ENCODE results near the gene CDH20.

Gene CDH20

DNA sequence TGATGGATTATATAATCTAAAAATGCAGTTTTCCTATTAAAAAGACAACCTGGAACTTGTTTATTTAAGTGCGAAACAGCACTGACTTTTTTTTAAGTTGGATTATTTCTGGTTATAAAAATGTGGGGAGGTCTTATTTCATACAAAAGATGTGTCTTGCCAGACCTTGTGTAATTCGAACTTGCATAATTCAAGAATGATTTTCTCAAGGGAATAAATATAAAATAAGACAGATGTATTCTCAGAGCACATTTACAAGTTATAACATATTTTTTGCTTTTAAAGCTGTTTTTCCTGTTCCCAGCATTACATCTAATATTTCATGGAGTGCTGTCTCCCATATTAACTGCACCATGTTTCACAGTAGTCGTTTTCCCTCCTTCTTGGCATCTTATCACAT is 263.1 kb downstream of the CDH20 start:
- no peak overlapping the region for H3K9ac ChIP-seq (ENCODE audit: low read length)
- H3F3A ChIP-seq (ENCODE audit: insufficient read depth) = no peaks in the 10 kb centered on the region

DNA sequence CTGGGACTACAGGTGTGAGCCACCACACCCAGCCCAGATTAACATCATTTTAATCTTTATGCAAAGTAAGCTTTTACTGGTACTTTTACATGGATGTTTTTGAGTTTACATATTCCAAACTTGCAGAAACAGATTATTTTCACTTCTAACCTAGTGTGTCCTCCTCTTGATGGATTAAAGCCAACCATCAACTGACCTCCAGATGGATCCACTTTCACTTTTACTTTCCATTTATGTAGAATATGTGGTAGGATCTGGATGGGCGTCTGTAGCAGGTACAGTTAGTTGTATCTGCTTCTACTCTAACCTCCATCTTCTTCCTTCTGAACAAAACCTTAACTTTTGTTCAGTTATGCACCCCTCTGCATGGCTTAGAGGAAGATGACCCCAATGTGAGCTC is 264.1 kb downstream of the CDH20 start:
- H3K27ac ChIP-seq (ENCODE audit: low read depth, low read length) = no peak overlapping the region
- no peak overlapping the region for H3K4me3 ChIP-seq (ENCODE audit: insufficient read depth, low read length, poor library complexity, severe bottlenecking)
- no peak overlapping the region for H3K9ac ChIP-seq (ENCODE audit: low read length)
- H3F3A ChIP-seq (ENCODE audit: insufficient read depth) = no peaks in the 10 kb centered on the region
- no peaks in the 10 kb centered on the region for H4K20me1 ChIP-seq (ENCODE audit: low read depth, low read length)
- H3K9me3 ChIP-seq (ENCODE audit: insufficient read depth, low read length) = no peaks in the 10 kb centered on the region
- H3K9me2 ChIP-seq (replicated peaks; ENCODE audit: insufficient read depth, low read length) = no peaks in the 10 kb centered on the region
- no peaks in the 10 kb centered on the region for H3K27me3 ChIP-seq (ENCODE audit: low read length)
- no peak for TF ChIP-seq EZH2phosphoT487 (conservative IDR thresholded peaks at IDR 0.05; ENCODE audit: low read length)
- TF ChIP-seq, protein P1, sequence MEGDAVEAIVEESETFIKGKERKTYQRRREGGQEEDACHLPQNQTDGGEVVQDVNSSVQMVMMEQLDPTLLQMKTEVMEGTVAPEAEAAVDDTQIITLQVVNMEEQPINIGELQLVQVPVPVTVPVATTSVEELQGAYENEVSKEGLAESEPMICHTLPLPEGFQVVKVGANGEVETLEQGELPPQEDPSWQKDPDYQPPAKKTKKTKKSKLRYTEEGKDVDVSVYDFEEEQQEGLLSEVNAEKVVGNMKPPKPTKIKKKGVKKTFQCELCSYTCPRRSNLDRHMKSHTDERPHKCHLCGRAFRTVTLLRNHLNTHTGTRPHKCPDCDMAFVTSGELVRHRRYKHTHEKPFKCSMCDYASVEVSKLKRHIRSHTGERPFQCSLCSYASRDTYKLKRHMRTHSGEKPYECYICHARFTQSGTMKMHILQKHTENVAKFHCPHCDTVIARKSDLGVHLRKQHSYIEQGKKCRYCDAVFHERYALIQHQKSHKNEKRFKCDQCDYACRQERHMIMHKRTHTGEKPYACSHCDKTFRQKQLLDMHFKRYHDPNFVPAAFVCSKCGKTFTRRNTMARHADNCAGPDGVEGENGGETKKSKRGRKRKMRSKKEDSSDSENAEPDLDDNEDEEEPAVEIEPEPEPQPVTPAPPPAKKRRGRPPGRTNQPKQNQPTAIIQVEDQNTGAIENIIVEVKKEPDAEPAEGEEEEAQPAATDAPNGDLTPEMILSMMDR (IDR thresholded peaks at IDR 0.05; ENCODE audit: insufficient read depth, low read length, poor library complexity, severe bottlenecking) = no peak
- H2AFZ ChIP-seq (ENCODE audit: low read depth, low read length, severe bottlenecking) = no peak overlapping the region
- no peak overlapping the region for H3K4me2 ChIP-seq (ENCODE audit: low read depth, low read length, poor library complexity, severe bottlenecking)
- no peaks in the 10 kb centered on the region for H3K36me3 ChIP-seq (ENCODE audit: low read length)
- no peaks in the 10 kb centered on the region for H3K79me2 ChIP-seq (ENCODE audit: insufficient read depth, low read length)

More for the DNA sequence above, 263.1 kb downstream of the CDH20 start:
- H3K79me2 ChIP-seq (ENCODE audit: insufficient read depth, low read length) = no peaks in the 10 kb centered on the region
- H4K20me1 ChIP-seq (ENCODE audit: low read depth, low read length) = no peaks in the 10 kb centered on the region
- no peak overlapping the region for H3K27ac ChIP-seq (ENCODE audit: low read depth, low read length)
- no peaks in the 10 kb centered on the region for H3K9me3 ChIP-seq (ENCODE audit: insufficient read depth, low read length)
- no peak for TF ChIP-seq EZH2phosphoT487 (conservative IDR thresholded peaks at IDR 0.05; ENCODE audit: low read length)
- TF ChIP-seq, protein P1 (IDR thresholded peaks at IDR 0.05; ENCODE audit: insufficient read depth, low read length, poor library complexity, severe bottlenecking) = no peak
- no peaks in the 10 kb centered on the region for H3K9me2 ChIP-seq (replicated peaks; ENCODE audit: insufficient read depth, low read length)
- H3K4me3 ChIP-seq (ENCODE audit: insufficient read depth, low read length, poor library complexity, severe bottlenecking) = no peak overlapping the region
- H3K36me3 ChIP-seq (ENCODE audit: low read length) = no peaks in the 10 kb centered on the region
- H3K27me3 ChIP-seq (ENCODE audit: low read length) = no peaks in the 10 kb centered on the region
- H2AFZ ChIP-seq (ENCODE audit: low read depth, low read length, severe bottlenecking) = no peak overlapping the region
- no peak overlapping the region for H3K4me2 ChIP-seq (ENCODE audit: low read depth, low read length, poor library complexity, severe bottlenecking)

DNA sequence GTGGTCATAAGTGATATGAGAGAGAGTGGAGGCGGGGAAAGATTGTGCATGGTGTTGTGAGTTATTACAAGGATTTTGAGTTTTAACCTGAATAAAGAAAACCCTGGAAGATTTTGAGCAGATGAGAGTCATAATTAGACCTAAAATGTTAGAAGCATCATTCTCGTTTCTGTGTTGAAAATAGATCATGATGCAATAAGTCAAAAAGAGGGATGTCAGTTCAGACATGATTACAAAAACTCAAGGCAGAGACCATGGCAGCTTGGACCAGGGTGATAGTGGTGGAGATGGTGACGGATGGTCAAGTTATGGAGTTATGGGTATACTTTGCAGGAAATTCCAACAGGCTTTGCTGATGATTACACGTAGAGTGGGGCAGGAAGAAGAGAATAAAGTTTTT is 267.2 kb downstream of the CDH20 start:
- Histone ChIP-seq H3K36me3 (ENCODE audit: low read length) (no peaks in the 10 kb centered on the region), H3K9me3 (ENCODE audit: insufficient read depth, low read length) (no peaks in the 10 kb centered on the region), H3K4me3 (ENCODE audit: insufficient read depth, low read length, poor library complexity, severe bottlenecking) (no peak overlapping the region)

More for the DNA sequence above, 267.2 kb downstream of the CDH20 start:
- TF ChIP-seq, protein P1 (IDR thresholded peaks at IDR 0.05; ENCODE audit: insufficient read depth, low read length, poor library complexity, severe bottlenecking) = no peak
- no peak for TF ChIP-seq EZH2phosphoT487 (conservative IDR thresholded peaks at IDR 0.05; ENCODE audit: low read length)
- Histone ChIP-seq H3K27me3 (ENCODE audit: low read length) (no peaks in the 10 kb centered on the region), H2AFZ (ENCODE audit: low read depth, low read length, severe bottlenecking) (no peak overlapping the region), H4K20me1 (ENCODE audit: low read depth, low read length) (no peaks in the 10 kb centered on the region), H3F3A (ENCODE audit: insufficient read depth) (no peaks in the 10 kb centered on the region), H3K4me2 (ENCODE audit: low read depth, low read length, poor library complexity, severe bottlenecking) (no peak overlapping the region), H3K27ac (ENCODE audit: low read depth, low read length) (no peak overlapping the region), H3K79me2 (ENCODE audit: insufficient read depth, low read length) (no peaks in the 10 kb centered on the region), H3K9ac (ENCODE audit: low read length) (no peak overlapping the region), H3K9me2 (replicated peaks; ENCODE audit: insufficient read depth, low read length) (no peaks in the 10 kb centered on the region)
